Upper lobe of right lung (tissue), 1 donor: Measurements from ENCODE around the gene GNPDA2. TPM values are rescaled to one million over a fixed set of nuclear protein-coding genes. Genes with fewer than 3 reads are reported as not detected.

Experiments
- ATAC-seq: fragments of 200-7000 bp; cut with Tn5 transposase; one replicate; pipeline ENCODE4 v1.9.1; 2020; ENCODE audit warnings: mild to moderate bottlenecking, moderate library complexity
- DNase-seq: peaks from one replicate; pipeline ENCODE4 v3.0.0-alpha.2; 2020
- H3K27ac ChIP-seq: fragments of 200-600 bp; one replicate; pipeline ENCODE4 v1.8.0; 2022
- H3K27me3 ChIP-seq: fragments of 200-600 bp; one replicate; pipeline ENCODE4 v1.8.0; 2022; ENCODE audit warnings: mild to moderate bottlenecking
- H3K36me3 ChIP-seq: fragments of 200-600 bp; one replicate; pipeline ENCODE4 v1.8.0; 2022
- H3K4me1 ChIP-seq: fragments of 200-600 bp; one replicate; pipeline ENCODE4 v1.8.0; 2022
- H3K4me3 ChIP-seq: fragments of 200-600 bp; one replicate; pipeline ENCODE4 v1.8.0; 2022; ENCODE audit warnings: mild to moderate bottlenecking
- H3K9me3 ChIP-seq: fragments of 200-600 bp; one replicate; pipeline ENCODE4 v1.8.0; 2022
- CTCF ChIP-seq: fragments of 200-600 bp; IDR thresholded peaks from one replicate; pipeline ENCODE4 v1.8.0; 2022; ENCODE audit warnings: antibody characterized with exemption
- intact Hi-C: fragments of 100-400 bp; cut with DNase I; formaldehyde crosslinking; loops from one replicate; pipeline ENCODE4 v1.11.0; 2022
- total RNA-seq: library from RNA; stranded (reverse); fragmentation: NEBNext Ultra II Directional; extraction: Animal tissue kit (Norgen Biotek cat#: 25700); gene quantifications from one replicate; pipeline ENCODE4 v1.2.1, GENCODE V29; 2021
- donor health status: DM: no; HTN: yes; CAD: no; lungs with severe emphysema.

GNPDA2 gene
- total RNA-seq, 1 donor from 2014 or later: 11.3 TPM

- peaks cover 4% of the 10 kb centered on the region for H3K36me3 ChIP-seq
- intact Hi-C loops: no loop called here
- no peaks in the 10 kb centered on the region for H3K27me3 ChIP-seq
- no peak for TF ChIP-seq CTCF
- no peaks in the 10 kb centered on the region for H3K9me3 ChIP-seq
- no peak for DNase-seq
- H3K27ac ChIP-seq: no peak overlapping the region
- H3K4me1 ChIP-seq: peaks cover 5% of the 10 kb centered on the region
- no peak for ATAC-seq
- no peak overlapping the region for H3K4me3 ChIP-seq
Observed at GRCh38 chr4:44720371-44720770, 6.0 kb downstream of the GNPDA2 start.

GRCh38 chr4:44716597-44716996, 9.8 kb downstream of the GNPDA2 start:
- Histone ChIP-seq H3K27ac (no peak overlapping the region), H3K9me3 (no peaks in the 10 kb centered on the region), H3K36me3 (peaks cover 4% of the 10 kb centered on the region), H3K27me3 (no peaks in the 10 kb centered on the region), H3K4me3 (no peak overlapping the region), H3K4me1 (no peaks in the 10 kb centered on the region)
- DNase-seq: no peak
- no peak for TF ChIP-seq CTCF
- no peak for ATAC-seq
- intact Hi-C loops: no loop called here

GRCh38 chr4:44713125-44713524, 13.2 kb downstream of the GNPDA2 start:
- H3K27me3 ChIP-seq: no peaks in the 10 kb centered on the region
- ATAC-seq: no peak
- peaks cover 12% of the 10 kb centered on the region for H3K36me3 ChIP-seq
- H3K4me3 ChIP-seq: no peak overlapping the region
- TF ChIP-seq CTCF: no peak
- DNase-seq: no peak
- H3K4me1 ChIP-seq: no peaks in the 10 kb centered on the region
- H3K9me3 ChIP-seq: no peaks in the 10 kb centered on the region
- H3K27ac ChIP-seq: no peak overlapping the region
- intact Hi-C loops: no loop called here

GRCh38 chr4:44704673-44705072, 21.7 kb downstream of the GNPDA2 start:
- no peaks in the 10 kb centered on the region for H3K9me3 ChIP-seq
- DNase-seq: no peak
- peaks cover 68% of the 10 kb centered on the region for H3K36me3 ChIP-seq
- H3K4me1 ChIP-seq: no peaks in the 10 kb centered on the region
- TF ChIP-seq CTCF: no peak
- H3K4me3 ChIP-seq: no peak overlapping the region
- no peak for ATAC-seq
- H3K27ac ChIP-seq: no peak overlapping the region
- intact Hi-C loops: no loop called here
- no peaks in the 10 kb centered on the region for H3K27me3 ChIP-seq

GRCh38 chr4:44701037-44701436, 25.3 kb downstream of the GNPDA2 start:
- ATAC-seq (no peak), DNase-seq (no peak)
- no peak overlapping the region for H3K27ac ChIP-seq
- H3K9me3 ChIP-seq: no peaks in the 10 kb centered on the region
- peaks cover 80% of the 10 kb centered on the region for H3K36me3 ChIP-seq
- no peaks in the 10 kb centered on the region for H3K27me3 ChIP-seq
- no peak for TF ChIP-seq CTCF
- H3K4me3 ChIP-seq: no peak overlapping the region
- no peaks in the 10 kb centered on the region for H3K4me1 ChIP-seq
- intact Hi-C loops: no loop called here

- Histone ChIP-seq H3K36me3 (peaks cover 86% of the 10 kb centered on the region), H3K4me3 (no peak overlapping the region), H3K27ac (no peak overlapping the region), H3K27me3 (no peaks in the 10 kb centered on the region), H3K4me1 (no peaks in the 10 kb centered on the region), H3K9me3 (no peaks in the 10 kb centered on the region)
- DNase-seq (no peak), ATAC-seq (no peak)
- TF ChIP-seq CTCF: no peak
- intact Hi-C loops: no loop called here
Observed at GRCh38 chr4:44700427-44700826, 25.9 kb downstream of the GNPDA2 start.
